Nephron progenitor cell (in vitro differentiated cells): Measurements from ENCODE around the gene GBF1.

Experiments used
- DNase-seq: peaks from one replicate; pipeline ENCODE4 v3.0.0; 2021
- H3K27ac Mint-ChIP-seq: 2 replicates; pipeline ENCODE4 v1.8.0; 2021; ENCODE audit warnings: mild to moderate bottlenecking, moderate library complexity, mixed read lengths
- H3K27me3 Mint-ChIP-seq: 2 replicates; pipeline ENCODE4 v1.8.0; 2021; ENCODE audit warnings: mild to moderate bottlenecking, low read depth, mixed read lengths; ENCODE audit not compliant: poor library complexity
- H3K36me3 Mint-ChIP-seq: 2 replicates; pipeline ENCODE4 v1.8.0; 2021; ENCODE audit warnings: low read depth, mixed read lengths
- H3K4me1 Mint-ChIP-seq: 2 replicates; pipeline ENCODE4 v1.8.0; 2021; ENCODE audit warnings: mixed read lengths
- H3K4me3 Mint-ChIP-seq: 2 replicates; pipeline ENCODE4 v1.8.0; 2021; ENCODE audit warnings: mild to moderate bottlenecking, moderate library complexity, mixed read lengths
- H3K9me3 Mint-ChIP-seq: 2 replicates; pipeline ENCODE4 v1.8.0; 2021; ENCODE audit warnings: mild to moderate bottlenecking, moderate library complexity, mixed read lengths
- TF ChIP-seq, protein P1 (sequence below): fragments of 200-600 bp; sonication (generic); IDR thresholded peaks from 2 replicates; pipeline ENCODE4 v1.5.0; 2021; ENCODE audit warnings: antibody characterized with exemption

GBF1 gene

DNA sequence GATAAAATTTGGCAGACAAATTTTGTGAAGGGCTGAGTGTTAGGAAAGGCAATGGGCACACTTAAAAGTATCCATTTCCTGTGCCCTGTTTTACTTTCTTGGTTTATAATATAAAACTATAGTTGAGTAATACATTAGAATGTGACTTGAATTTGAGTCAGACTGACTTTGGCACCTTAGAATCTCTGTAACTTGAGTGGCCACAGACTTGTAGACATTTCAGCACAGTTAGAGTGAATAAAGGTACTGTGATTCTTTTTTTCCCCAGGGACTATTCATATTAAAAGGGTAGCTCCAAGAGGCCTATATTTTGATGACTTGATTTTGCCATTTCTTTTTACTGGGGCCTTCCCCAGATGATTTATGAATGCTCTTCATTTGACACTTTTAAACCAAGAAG lies 22.4 kb downstream of the GBF1 start:
- no peak overlapping the region for H3K4me3 Mint-ChIP-seq
- H3K36me3 Mint-ChIP-seq = peaks cover 33% of the 10 kb centered on the region
- no peaks in the 10 kb centered on the region for H3K9me3 Mint-ChIP-seq
- DNase-seq = no peak
- peaks cover 3% of the 10 kb centered on the region for H3K27me3 Mint-ChIP-seq
- H3K27ac Mint-ChIP-seq = peak overlapping the region; percentile 81
- TF ChIP-seq, protein P1, sequence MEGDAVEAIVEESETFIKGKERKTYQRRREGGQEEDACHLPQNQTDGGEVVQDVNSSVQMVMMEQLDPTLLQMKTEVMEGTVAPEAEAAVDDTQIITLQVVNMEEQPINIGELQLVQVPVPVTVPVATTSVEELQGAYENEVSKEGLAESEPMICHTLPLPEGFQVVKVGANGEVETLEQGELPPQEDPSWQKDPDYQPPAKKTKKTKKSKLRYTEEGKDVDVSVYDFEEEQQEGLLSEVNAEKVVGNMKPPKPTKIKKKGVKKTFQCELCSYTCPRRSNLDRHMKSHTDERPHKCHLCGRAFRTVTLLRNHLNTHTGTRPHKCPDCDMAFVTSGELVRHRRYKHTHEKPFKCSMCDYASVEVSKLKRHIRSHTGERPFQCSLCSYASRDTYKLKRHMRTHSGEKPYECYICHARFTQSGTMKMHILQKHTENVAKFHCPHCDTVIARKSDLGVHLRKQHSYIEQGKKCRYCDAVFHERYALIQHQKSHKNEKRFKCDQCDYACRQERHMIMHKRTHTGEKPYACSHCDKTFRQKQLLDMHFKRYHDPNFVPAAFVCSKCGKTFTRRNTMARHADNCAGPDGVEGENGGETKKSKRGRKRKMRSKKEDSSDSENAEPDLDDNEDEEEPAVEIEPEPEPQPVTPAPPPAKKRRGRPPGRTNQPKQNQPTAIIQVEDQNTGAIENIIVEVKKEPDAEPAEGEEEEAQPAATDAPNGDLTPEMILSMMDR = no peak
- H3K4me1 Mint-ChIP-seq = peaks cover 49% of the 10 kb centered on the region

DNA sequence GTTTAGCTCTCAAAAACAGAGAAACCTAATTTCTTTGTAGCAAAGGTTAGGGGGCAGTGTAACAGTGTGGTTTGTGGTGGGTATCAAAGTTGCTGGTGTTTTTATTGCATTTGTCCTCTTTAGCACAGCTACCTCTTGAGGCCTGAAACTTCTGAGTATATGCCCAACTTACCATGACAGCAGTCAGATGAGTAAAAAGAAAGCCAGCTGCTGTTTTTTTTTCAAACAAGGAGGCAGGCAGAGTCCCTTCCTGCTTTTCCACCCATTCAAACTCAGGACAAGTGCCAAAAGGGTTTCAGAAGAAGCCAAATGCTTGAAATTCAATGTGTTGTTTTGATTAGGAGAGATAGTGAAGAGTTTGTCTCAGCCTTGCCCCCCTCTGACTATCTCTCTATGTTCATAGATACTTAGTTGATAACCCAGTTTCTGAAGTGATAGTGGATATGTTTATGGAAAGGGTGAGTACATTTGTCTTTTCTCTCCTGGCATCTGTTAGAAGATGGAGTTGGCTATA lies 23.1 kb downstream of the GBF1 start:
- no peaks in the 10 kb centered on the region for H3K9me3 Mint-ChIP-seq
- DNase-seq = no peak
- TF ChIP-seq, protein P1 = no peak
- H3K4me3 Mint-ChIP-seq = no peak overlapping the region
- H3K4me1 Mint-ChIP-seq = peaks cover 45% of the 10 kb centered on the region
- peak overlapping the region; percentile 81 for H3K27ac Mint-ChIP-seq
- peaks cover 3% of the 10 kb centered on the region for H3K27me3 Mint-ChIP-seq
- peaks cover 31% of the 10 kb centered on the region for H3K36me3 Mint-ChIP-seq

DNA sequence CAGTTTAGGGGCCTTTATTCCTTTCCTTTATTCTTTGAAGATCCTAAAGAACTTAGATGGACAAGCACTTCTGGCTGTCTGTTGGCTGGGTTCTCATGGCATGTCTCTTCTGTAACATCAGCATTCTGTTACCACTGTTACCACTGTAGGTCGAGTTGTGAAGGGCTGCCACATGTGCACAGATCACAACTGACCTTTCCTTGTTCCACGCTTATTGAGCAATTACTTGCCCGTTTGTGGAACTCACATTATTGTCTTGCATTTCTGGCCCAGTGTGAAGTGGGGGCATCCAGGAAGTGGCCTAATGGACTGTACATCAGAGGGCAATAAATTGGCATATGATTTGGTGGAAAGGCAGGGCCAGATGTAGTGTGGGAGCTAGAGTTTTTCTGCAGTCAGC lies 23.7 kb downstream of the GBF1 start:
- peaks cover 31% of the 10 kb centered on the region for H3K36me3 Mint-ChIP-seq
- peak overlapping the region; percentile 18 for H3K27ac Mint-ChIP-seq
- no peaks in the 10 kb centered on the region for H3K9me3 Mint-ChIP-seq

DNA sequence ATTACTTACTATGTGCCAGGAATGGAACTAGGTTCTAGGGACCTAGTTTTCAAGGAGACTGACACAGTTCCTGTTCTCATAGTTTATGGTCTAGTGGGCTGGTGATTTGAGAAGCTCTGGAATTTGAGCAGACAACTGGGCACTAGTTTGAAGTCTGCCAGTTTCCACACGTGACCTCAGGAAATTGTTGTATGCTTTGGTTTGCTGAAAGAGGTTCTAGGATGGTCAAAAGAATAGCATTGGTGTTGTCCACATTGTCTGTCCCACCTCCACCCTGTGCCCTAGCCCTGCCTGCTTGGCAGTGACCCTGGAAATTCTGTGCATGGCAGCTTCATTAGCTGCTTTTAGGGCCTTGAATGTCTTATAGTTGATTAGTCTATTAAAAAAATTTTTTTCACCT lies 28.7 kb downstream of the GBF1 start:
- Mint-ChIP-seq H3K36me3 (peaks cover 34% of the 10 kb centered on the region), H3K4me1 (peaks cover 15% of the 10 kb centered on the region), H3K27me3 (peaks cover 3% of the 10 kb centered on the region), H3K27ac (no peak overlapping the region), H3K9me3 (no peaks in the 10 kb centered on the region), H3K4me3 (no peak overlapping the region)
- TF ChIP-seq, protein P1 = no peak
- no peak for DNase-seq

More for the DNA sequence above, 23.7 kb downstream of the GBF1 start:
- no peak for DNase-seq
- peaks cover 43% of the 10 kb centered on the region for H3K4me1 Mint-ChIP-seq
- TF ChIP-seq, protein P1 = no peak
- H3K4me3 Mint-ChIP-seq = no peak overlapping the region
- peaks cover 3% of the 10 kb centered on the region for H3K27me3 Mint-ChIP-seq

DNA sequence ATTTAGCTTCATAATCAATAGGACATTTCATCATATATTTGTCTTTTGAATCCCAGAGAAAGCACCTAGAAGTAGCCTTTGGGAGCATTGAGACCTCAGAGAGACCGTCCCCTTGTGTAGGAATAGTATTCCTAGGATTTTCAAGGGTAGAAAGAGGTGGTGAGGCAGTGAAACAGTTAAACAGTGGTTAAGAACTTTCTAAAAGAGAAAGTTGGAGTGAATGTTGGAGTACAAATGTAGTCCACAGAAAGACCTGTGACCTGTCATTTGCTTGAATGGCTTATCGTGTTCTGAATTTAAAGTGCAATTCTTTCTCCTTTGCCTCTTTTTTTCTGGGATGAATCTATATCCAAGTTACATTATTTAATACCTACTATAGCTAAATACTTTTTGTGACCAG lies 30.0 kb downstream of the GBF1 start:
- no peaks in the 10 kb centered on the region for H3K9me3 Mint-ChIP-seq
- DNase-seq = no peak
- H3K36me3 Mint-ChIP-seq = peaks cover 30% of the 10 kb centered on the region
- TF ChIP-seq, protein P1 = no peak
- no peak overlapping the region for H3K27ac Mint-ChIP-seq
- H3K4me3 Mint-ChIP-seq = no peak overlapping the region
- H3K4me1 Mint-ChIP-seq = peaks cover 23% of the 10 kb centered on the region
- H3K27me3 Mint-ChIP-seq = peaks cover 3% of the 10 kb centered on the region

DNA sequence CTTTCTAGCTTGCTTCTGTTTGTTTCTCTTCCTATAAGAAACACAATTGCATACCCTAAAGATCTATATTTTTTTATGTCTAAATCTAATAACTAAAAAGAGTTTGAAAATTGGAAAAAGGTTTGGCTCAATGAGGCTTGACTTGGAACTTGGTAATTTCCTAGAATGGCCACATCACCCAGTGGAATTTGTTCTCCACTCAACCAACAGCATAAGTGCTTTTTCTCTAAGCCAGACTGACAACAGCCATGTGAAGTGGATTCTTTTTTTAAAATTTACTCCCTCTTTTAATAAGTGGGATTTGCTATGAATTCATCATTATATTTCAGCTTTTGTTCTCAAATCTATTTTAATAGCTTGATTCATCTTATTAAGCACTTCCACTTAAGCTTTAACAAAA lies 33.8 kb downstream of the GBF1 start:
- Mint-ChIP-seq H3K36me3 (peaks cover 20% of the 10 kb centered on the region), H3K9me3 (no peaks in the 10 kb centered on the region), H3K4me1 (peaks cover 31% of the 10 kb centered on the region), H3K27ac (no peak overlapping the region), H3K27me3 (no peaks in the 10 kb centered on the region), H3K4me3 (no peak overlapping the region)
- TF ChIP-seq, protein P1 = no peak
- DNase-seq = no peak
